Stomach smooth muscle (tissue), 2 donors: Measurements from ENCODE around the gene PDIA6.

Source experiments
- H3K27ac ChIP-seq: one replicate; pipeline ENCODE4 v1.7.0; 2013; ENCODE audit warnings: mild to moderate bottlenecking, low read length, inconsistent platforms
- H3K27me3 ChIP-seq, 2 donors: one replicate each; pipeline ENCODE4 v1.7.0; 2013; ENCODE audit warnings: low read length in 2 of 2; ENCODE audit not compliant: insufficient read depth in 2 of 2, control insufficient read depth in 1 of 2
- H3K36me3 ChIP-seq, 2 donors: one replicate each; pipeline ENCODE4 v1.7.0; 2013; ENCODE audit warnings: low read length in 2 of 2; ENCODE audit not compliant: control insufficient read depth in 2 of 2, insufficient read depth in 2 of 2
- H3K4me1 ChIP-seq: one replicate; pipeline ENCODE4 v1.7.0; 2013; ENCODE audit warnings: low read length; ENCODE audit not compliant: control insufficient read depth, insufficient read depth
- H3K4me3 ChIP-seq, 2 donors: one replicate each; pipeline ENCODE4 v1.7.0; 2013; ENCODE audit warnings: low read length in 2 of 2
- H3K9ac ChIP-seq, 2 donors: one replicate each; pipeline ENCODE4 v1.7.0; 2013; ENCODE audit warnings: low read length in 2 of 2, mild to moderate bottlenecking in 1 of 2
- H3K9me3 ChIP-seq, 2 donors: one replicate each; pipeline ENCODE4 v1.7.0; 2013; ENCODE audit warnings: low read length in 2 of 2; ENCODE audit not compliant: control insufficient read depth in 2 of 2
- donor health status: healthy.
- donor health status: Pancreatic carcinoma.

Gene PDIA6

DNA sequence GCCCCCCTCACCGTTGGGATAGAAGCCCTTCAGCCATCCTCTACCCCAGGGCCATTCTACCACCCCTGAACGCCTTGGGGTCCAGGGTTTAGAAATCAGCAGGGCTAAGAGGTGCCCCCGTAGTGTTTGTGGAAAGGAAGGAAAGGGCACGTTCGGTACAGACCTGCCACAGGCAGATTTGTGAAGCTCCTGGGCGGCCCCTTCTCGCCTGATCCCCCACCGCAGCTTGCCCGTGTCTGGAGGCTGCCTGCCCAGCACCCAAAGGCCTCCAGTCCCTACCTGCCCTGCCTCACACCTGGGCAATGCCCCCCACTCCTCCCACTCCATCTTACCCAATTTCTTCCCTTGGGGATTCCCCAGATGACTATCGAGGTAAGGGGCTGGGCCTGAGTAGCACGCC lies 69.9 kb downstream of the PDIA6 start:
- Histone ChIP-seq H3K4me3 (no peak overlapping the region), H3K9ac (no peak overlapping the region), H3K27ac (no peak overlapping the region), H3K4me1 (no peaks in the 10 kb centered on the region), H3K27me3 (no peaks in the 10 kb centered on the region), H3K36me3 (no peaks in the 10 kb centered on the region), H3K9me3 (no peaks in the 10 kb centered on the region)

DNA sequence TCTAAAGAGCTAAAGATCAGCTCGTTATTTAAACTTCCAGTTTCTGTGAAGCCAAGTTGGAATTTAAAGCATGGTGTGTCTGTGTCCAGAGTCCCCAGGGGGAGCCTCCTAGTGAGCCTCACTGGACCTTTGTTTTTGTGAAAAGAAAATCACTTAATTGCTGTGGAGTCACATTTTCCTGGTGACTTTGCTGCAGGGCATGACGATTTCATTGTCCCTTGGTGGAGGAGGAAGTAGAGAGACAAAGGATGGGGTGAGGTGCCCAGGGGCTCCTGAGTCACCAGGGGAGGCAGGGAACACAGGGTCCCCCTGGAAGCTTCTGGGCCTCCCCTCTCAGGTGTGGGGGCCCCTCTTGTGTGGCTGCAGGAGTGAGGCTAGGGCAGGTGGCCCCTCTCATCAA lies 71.4 kb downstream of the PDIA6 start:
- no peaks in the 10 kb centered on the region for H3K9me3 ChIP-seq

DNA sequence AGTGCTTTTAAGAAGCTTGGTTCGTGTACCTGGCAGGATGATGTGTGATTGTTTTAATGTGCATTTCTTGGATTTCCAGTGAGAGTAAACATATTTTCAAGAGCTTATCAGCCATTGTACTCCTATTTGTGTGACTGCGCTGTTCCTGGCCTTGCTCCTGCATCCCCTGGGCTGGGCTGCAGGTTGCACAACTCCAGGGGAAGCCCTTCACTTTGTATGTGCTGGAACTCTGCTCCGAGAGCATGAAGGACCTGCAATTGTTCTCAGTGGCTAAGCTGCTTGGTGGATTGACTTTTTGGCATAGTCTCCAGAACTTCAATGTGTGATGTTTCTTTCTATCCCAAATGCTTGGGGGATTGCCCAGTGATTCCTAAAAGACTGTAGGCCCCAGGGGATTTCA lies 72.4 kb downstream of the PDIA6 start:
- Histone ChIP-seq H3K27ac (no peak overlapping the region), H3K9ac (no peak overlapping the region), H3K9me3 (no peaks in the 10 kb centered on the region), H3K4me1 (no peaks in the 10 kb centered on the region), H3K36me3 (no peaks in the 10 kb centered on the region), H3K4me3 (no peak overlapping the region), H3K27me3 (no peaks in the 10 kb centered on the region)

More for the DNA sequence above, 71.4 kb downstream of the PDIA6 start:
- Histone ChIP-seq H3K27me3 (no peaks in the 10 kb centered on the region), H3K27ac (no peak overlapping the region), H3K36me3 (no peaks in the 10 kb centered on the region), H3K9ac (no peak overlapping the region), H3K4me3 (no peak overlapping the region), H3K4me1 (no peaks in the 10 kb centered on the region)

DNA sequence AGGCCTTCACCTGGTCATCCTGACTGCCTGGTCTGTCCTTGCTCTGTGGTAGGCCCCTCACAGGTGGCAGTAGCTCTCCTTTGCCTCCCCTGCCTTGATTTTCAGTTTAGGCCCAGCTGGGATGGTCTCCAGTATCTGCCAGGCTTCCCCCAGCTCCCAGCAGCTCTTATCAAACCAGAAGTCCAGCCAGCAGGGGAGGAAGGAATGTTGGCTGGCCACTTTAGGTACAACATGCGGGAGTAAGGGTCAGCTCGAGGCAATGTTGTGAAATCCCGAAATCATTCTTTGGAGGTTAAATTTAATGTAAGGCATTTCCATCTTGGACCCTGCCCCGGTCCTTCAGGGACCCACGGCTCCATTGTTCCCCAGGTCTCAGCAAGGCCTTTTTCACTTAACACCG lies 74.4 kb downstream of the PDIA6 start:
- H3K9me3 ChIP-seq: no peaks in the 10 kb centered on the region
- H3K9ac ChIP-seq: no peak overlapping the region
- no peaks in the 10 kb centered on the region for H3K27me3 ChIP-seq
- no peak overlapping the region for H3K4me3 ChIP-seq
- no peaks in the 10 kb centered on the region for H3K36me3 ChIP-seq
- H3K27ac ChIP-seq: no peak overlapping the region
- H3K4me1 ChIP-seq: no peaks in the 10 kb centered on the region

DNA sequence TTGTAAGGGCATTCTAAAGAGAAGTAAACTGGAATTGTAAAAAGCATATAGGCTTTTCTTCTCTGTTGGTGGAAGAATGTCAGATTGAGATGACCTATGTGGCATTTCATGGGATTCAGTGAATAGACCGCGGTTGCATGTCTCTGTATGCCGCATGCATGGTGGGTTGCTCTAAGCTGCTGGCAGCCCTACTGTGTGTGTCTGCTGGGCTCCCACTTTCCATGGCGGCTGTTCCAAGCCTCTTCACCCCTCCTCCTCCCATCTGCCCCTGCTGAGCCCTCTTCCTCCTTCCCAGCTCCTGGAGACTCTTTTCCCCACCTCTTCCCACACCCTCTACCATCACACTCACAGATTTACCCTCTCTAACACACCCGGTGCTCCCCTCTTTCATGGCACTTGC lies 78.6 kb downstream of the PDIA6 start:
- no peak overlapping the region for H3K27ac ChIP-seq
- no peak overlapping the region for H3K4me3 ChIP-seq
- no peaks in the 10 kb centered on the region for H3K9me3 ChIP-seq
- H3K9ac ChIP-seq: no peak overlapping the region
- H3K27me3 ChIP-seq: no peaks in the 10 kb centered on the region
- H3K4me1 ChIP-seq: no peaks in the 10 kb centered on the region
- H3K36me3 ChIP-seq: no peaks in the 10 kb centered on the region

DNA sequence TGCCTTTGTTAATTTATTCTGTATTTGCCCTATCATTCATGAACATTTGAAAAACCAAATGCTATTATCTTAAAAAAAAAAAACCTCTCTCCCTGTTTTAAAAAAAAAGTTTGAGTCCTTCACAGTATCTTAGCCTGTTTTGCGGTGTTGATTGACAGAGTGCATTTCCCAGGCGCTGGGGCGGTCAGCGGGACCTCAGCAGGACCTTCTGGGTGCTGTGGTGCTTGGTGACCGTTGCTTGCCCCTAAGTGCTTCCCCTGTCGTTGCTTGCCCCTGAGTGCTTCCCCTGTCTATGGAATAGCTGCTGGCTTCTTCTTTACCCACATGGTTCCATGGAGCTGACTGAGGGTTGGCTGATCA lies 79.0 kb downstream of the PDIA6 start:
- Histone ChIP-seq H3K27me3 (no peaks in the 10 kb centered on the region), H3K4me1 (no peaks in the 10 kb centered on the region), H3K36me3 (no peaks in the 10 kb centered on the region), H3K9ac (no peak overlapping the region), H3K4me3 (no peak overlapping the region), H3K9me3 (no peaks in the 10 kb centered on the region), H3K27ac (no peak overlapping the region)
